Muscle layer of duodenum (tissue), 2 donors: ENCODE results near the gene SERPINA12.

Experiments
- H3K27ac ChIP-seq: one replicate; pipeline ENCODE4 v1.7.0; 2013; ENCODE audit warnings: mild to moderate bottlenecking, low read length
- H3K27me3 ChIP-seq: one replicate; pipeline ENCODE4 v1.7.0; 2013; ENCODE audit warnings: low read depth, mild to moderate bottlenecking, control low read depth, low read length
- H3K36me3 ChIP-seq, 2 donors: one replicate each; pipeline ENCODE4 v1.7.0; 2013; ENCODE audit warnings: low read length in 2 of 2, control low read depth in 1 of 2, mild to moderate bottlenecking in 1 of 2; ENCODE audit not compliant: insufficient read depth in 2 of 2, control insufficient read depth in 1 of 2
- H3K4me1 ChIP-seq, 2 donors: one replicate each; pipeline ENCODE4 v1.7.0; 2013; ENCODE audit warnings: low read length in 2 of 2, mild to moderate bottlenecking in 2 of 2, control low read depth in 1 of 2, moderate library complexity in 1 of 2; ENCODE audit not compliant: insufficient read depth in 2 of 2, control insufficient read depth in 1 of 2
- H3K4me3 ChIP-seq, 2 donors: one replicate each; pipeline ENCODE4 v1.7.0; 2013; ENCODE audit warnings: low read length in 2 of 2, low read depth in 1 of 2, mild to moderate bottlenecking in 1 of 2
- H3K9me3 ChIP-seq, 2 donors: one replicate each; pipeline ENCODE4 v1.7.0; 2013; ENCODE audit warnings: low read length in 2 of 2, control low read depth in 1 of 2, mild to moderate bottlenecking in 1 of 2; ENCODE audit not compliant: control insufficient read depth in 1 of 2
- donor health status: healthy.

Gene SERPINA12, protein sequence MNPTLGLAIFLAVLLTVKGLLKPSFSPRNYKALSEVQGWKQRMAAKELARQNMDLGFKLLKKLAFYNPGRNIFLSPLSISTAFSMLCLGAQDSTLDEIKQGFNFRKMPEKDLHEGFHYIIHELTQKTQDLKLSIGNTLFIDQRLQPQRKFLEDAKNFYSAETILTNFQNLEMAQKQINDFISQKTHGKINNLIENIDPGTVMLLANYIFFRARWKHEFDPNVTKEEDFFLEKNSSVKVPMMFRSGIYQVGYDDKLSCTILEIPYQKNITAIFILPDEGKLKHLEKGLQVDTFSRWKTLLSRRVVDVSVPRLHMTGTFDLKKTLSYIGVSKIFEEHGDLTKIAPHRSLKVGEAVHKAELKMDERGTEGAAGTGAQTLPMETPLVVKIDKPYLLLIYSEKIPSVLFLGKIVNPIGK

DNA sequence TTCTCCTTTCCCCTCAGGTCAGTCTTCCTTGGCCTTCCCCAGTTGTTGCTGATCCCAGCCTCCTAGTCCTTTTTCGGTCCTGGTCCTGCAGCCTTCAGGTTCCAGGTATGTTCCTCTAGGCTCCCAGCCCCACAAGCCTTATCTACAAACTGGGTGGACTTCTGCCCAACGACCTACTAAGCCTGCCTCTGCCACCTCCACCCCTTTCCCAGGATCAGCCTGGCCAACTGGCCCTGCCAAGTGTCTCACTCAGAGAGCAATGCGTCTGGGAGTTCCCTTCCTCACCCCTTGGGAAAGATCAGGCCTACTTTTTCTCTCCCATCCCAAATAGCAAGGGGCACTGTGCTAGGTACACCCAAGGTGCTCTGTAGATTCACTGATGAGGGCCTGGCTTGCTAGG, at the start of gene SERPINA12:
Gene SERPINA12, minus strand, starts transcription at position 114 of the 400 bp plus-strand sequence. CDS start 11,072 bp downstream, outside the sequence.
- Histone ChIP-seq H3K9me3 (no peaks in the 10 kb centered on the region), H3K4me1 (no peaks in the 10 kb centered on the region), H3K27ac (no peak within 1 kb of the TSS), H3K4me3 (no peak within 1 kb of the TSS), H3K36me3 (no peaks in the 10 kb centered on the region), H3K27me3 (no peaks in the 10 kb centered on the region)

DNA sequence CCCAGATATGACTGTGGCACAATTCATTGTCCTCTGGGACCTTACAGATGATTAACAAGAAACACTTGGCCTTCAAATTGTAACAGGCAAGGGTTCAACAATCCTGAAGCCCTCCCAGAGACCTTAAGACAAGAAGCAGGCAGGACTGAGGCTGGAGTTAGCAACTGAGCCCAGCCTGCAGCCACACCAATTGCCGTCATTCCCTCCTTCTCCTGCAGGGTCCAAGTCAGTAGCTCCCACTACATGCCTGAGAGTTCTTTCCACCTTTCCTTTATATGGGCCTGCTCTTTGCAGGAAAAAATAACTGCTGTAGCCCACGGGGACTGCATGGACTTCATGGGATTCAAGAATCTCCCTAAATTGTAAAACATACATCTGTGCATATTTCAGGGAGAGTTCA, 49.6 kb upstream of the SERPINA12 start:
- H3K27me3 ChIP-seq = no peaks in the 10 kb centered on the region
- H3K27ac ChIP-seq = no peak overlapping the region
- no peak overlapping the region for H3K4me3 ChIP-seq
- H3K36me3 ChIP-seq = no peaks in the 10 kb centered on the region
- H3K4me1 ChIP-seq = no peaks in the 10 kb centered on the region
- H3K9me3 ChIP-seq = peaks cover 5 to 8% of the 10 kb centered on the region in 2 donors

DNA sequence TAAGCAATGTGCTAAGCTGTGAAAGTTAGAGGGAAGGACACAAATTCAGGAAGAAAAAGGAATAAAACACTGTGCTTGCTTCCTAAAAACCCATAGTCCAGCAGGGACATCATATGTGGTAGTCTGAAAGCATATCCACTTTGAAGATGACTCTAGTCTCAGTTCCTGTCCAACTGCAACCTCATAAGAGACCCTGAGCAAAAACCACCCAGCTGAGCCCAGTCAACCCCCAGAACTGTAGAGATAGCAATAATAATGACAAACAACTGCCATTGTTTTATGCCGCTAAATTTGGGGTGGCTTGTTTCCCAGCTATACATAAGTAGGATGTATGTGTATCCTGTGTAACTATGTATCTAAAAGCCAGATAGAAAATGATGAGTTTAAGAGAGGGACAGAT, 48.1 kb upstream of the SERPINA12 start:
- Histone ChIP-seq H3K4me1 (no peaks in the 10 kb centered on the region), H3K27ac (no peak overlapping the region), H3K4me3 (no peak overlapping the region), H3K9me3 (peaks cover 5 to 8% of the 10 kb centered on the region in 2 donors), H3K36me3 (no peaks in the 10 kb centered on the region), H3K27me3 (no peaks in the 10 kb centered on the region)

DNA sequence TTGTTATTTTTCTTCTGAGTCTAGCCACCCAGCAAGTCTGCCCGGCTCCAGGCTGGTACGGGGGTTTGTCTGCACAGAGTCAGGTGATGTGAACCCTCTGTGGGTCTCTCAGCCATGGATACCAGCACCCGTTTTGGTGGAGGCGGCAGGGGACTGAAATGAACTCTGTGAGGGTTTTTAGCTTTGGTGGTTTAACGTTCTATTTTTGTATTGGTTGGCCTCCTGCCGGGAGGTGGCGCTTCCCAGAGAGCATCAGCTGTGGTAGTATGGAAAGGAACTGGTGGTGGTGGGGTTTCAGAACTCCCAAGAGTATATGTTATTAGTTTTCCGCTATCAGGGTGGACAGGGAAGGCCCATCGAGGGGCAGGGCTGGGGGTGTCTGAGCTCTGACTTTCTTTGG, 46.7 kb upstream of the SERPINA12 start:
- Histone ChIP-seq H3K9me3 (peaks cover 5 to 8% of the 10 kb centered on the region in 2 donors), H3K27me3 (no peaks in the 10 kb centered on the region), H3K36me3 (no peaks in the 10 kb centered on the region), H3K4me3 (no peak overlapping the region), H3K27ac (no peak overlapping the region), H3K4me1 (no peaks in the 10 kb centered on the region)

DNA sequence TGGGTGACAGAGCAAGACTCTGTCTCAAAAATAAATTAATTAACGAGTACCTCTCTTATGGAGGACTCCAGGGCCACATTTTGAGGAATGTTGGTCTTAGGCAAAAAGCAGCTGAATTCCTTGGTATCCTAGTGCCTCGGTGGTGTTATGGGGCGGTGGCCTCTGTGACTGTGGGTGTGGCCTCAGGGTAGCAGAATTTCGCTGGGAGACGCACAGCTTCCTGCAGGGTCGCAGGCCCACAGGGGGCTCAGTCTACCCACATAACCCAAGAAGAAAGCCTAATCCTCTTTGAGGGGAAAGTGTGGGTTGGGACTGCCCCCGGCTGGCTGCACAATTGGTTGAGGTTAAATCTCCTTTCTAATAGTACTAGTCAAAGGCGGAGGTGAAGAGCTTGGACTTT, 40.8 kb upstream of the SERPINA12 start:
- Histone ChIP-seq H3K27me3 (no peaks in the 10 kb centered on the region), H3K4me3 (no peak overlapping the region), H3K9me3 (peaks cover 5 to 10% of the 10 kb centered on the region in 2 donors), H3K27ac (no peak overlapping the region), H3K4me1 (no peaks in the 10 kb centered on the region), H3K36me3 (no peaks in the 10 kb centered on the region)

DNA sequence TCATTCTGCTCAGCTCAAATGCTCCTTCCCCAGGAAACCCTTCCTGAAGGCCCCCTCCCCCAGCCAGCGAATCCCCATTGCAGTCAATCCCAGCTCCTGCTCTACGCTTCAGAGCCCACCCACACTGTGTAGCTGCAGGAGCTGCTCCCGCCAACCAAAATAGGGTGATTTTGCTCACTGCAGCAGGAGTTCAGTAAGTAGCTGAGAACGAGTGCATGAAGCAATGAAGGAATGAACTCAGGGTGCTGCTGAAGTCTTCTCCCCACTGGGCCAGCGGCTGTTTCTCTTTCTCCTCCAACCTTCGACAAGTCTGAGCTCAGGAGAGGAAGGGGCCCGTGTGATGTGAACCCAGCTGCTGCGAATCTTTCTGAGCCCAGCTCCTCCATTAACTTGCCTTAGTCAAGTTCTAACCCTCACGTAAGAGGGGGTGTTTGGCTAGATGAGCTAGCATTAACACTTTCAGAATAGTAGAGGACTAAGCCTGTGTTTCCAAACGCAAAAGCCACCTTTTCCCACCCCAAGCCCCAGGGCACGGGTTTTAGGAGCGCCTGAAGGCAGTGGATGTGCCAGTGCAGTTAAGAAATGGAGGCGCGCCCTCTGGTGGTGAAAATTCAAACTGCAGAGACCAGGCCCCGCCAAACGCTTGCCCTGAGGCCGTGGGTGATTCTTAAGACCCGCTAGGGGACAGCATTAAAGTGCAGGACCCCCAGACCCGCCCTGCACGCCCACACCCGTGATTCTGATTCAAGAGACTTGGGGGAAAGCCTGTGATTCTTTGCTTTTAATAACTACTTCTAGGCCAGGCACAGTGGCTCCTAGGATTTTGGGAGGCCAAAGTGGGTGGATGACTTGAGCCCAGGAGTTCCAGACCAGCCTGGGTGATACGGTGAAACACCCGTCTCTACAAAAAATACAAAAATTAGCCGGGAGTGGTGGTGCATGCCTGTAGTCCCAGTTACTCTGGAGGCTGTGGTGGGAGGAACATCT, 40.0 kb upstream of the SERPINA12 start:
- no peak overlapping the region for H3K27ac ChIP-seq
- no peaks in the 10 kb centered on the region for H3K4me1 ChIP-seq
- H3K4me3 ChIP-seq = no peak overlapping the region
- no peaks in the 10 kb centered on the region for H3K36me3 ChIP-seq
- peaks cover under 1 to 9% of the 10 kb centered on the region in 2 donors for H3K9me3 ChIP-seq
- H3K27me3 ChIP-seq = no peaks in the 10 kb centered on the region

DNA sequence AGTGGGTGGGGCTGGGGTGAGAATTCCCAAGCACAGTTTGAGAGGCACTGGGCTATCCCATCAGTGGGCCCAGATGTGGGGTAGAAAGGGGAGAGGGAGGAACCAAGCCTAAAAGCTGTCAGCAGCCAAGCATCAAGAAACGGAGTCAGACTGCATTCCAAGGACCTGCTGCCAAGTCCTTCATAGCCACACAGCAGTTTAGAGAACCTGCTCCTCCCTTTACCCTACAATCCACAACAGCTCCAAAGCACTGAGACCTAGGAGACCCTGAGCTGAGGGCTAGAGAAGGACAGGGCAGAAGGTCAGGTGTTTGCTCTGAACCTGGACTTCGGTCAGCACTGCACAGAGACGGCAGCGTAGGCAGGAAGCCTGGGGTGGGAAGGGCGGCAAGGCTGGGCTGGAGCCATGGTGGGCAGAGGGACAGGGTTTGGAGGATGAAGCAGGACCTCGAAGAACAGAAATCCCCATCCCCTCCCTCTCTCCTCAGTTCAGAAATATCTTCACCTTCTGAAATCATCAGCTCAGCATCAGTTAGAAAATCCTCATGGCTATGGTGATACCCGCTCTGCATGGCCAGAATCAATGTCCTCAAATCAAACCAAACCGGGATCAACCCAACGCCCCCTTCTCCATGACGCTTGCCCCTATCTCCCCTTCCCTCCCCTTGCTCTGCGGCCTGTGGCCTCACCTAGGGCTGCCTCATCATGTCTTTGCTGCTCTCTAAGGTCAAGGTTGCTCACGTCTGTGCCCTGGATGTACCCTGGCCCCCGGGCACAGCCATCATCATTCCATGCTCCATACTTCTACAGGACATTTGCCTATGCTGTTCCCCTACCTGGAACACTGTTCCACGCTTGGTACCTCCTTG, 39.1 kb upstream of the SERPINA12 start:
- H3K36me3 ChIP-seq = no peaks in the 10 kb centered on the region
- H3K4me1 ChIP-seq = no peaks in the 10 kb centered on the region
- no peaks in the 10 kb centered on the region for H3K27me3 ChIP-seq
- peaks cover 0 to 9% of the 10 kb centered on the region in 2 donors for H3K9me3 ChIP-seq
- no peak overlapping the region for H3K27ac ChIP-seq
- no peak overlapping the region for H3K4me3 ChIP-seq

DNA sequence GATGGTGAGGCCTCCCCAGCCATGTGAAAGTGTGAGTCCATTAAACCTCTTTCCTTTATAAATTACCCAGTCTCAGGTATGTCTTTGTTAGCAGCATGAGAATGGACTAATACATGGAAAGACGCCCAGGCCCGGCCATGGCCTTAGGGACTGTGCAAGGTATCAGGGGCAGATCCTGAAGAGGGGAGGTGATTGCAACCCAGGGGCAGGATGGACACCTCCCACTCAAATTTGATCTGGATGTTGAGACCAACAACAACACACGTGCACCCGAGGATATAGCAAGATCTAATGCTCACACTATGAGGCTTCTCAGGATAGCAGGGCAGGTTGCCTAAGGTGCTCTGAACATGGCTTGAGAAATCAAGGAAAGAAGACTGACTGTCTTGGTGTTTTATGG, 38.5 kb upstream of the SERPINA12 start:
- Histone ChIP-seq H3K4me1 (no peaks in the 10 kb centered on the region), H3K9me3 (peaks cover 0 to 9% of the 10 kb centered on the region in 2 donors), H3K27me3 (no peaks in the 10 kb centered on the region)

DNA sequence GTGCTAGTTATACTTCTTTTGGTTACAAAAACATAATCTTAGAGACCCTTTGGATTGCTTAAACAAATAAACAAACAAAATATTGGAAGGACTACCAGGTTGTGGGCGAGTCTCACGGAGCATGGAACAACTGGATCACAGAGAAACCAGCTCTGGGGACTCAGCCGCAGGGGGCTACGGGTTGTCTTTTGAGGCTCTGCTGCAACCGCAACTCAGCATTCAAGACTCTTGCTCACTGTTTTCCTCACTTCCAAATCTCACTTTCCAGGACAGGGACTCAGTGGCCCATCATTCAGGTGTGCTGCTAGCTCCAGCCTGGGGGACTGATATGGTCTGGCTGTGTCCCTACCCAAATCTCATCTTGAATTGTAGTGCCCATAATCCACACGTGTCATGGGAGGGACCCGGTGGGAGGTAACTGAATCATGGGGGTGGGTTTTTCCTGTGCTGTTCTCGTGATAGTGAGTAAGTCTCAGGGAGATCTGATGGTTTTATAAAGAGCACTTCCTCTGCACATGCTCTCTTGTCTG, 37.9 kb upstream of the SERPINA12 start:
- H3K9me3 ChIP-seq = peaks cover 0 to 9% of the 10 kb centered on the region in 2 donors
- H3K36me3 ChIP-seq = no peaks in the 10 kb centered on the region
- no peak overlapping the region for H3K4me3 ChIP-seq
- no peak overlapping the region for H3K27ac ChIP-seq
- no peaks in the 10 kb centered on the region for H3K27me3 ChIP-seq
- no peaks in the 10 kb centered on the region for H3K4me1 ChIP-seq

More for the DNA sequence above, 38.5 kb upstream of the SERPINA12 start:
- Histone ChIP-seq H3K4me3 (no peak overlapping the region), H3K36me3 (no peaks in the 10 kb centered on the region), H3K27ac (no peak overlapping the region)

DNA sequence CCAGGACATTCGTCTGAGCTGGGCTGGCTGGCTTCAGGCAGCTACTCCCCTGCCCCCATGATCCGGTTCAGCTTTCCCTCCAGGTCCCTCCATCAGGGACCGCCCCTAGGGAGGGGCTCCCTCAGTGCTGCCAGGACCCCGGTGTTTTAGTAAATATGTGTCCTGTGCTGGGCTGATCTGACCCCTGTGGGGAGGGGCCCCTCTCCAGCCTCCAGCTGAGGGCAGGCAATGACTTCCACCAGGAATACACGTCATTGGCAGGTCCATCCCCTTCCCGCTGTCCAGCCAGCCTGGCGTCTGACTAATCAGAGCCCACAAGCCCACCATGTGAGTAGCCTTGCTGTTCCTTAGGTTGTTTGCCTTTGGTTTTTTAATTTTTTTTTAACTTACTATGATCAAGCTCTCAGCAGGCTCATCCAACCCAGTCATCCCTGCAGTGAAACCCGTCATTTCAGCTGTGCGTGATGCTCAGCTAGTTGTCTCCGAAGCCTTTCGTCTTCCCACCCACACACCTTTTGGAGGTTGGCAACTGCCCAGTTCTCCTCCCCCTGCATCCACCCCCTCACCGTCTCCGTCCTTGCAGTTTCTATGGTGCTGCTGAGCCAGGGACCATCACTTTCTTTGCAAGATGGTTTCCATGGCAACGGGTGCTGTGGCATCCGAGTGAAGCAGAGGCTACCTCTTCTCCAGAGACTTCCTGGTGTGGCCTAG, 36.0 kb upstream of the SERPINA12 start:
- Histone ChIP-seq H3K27me3 (no peaks in the 10 kb centered on the region), H3K4me1 (no peaks in the 10 kb centered on the region), H3K27ac (no peak overlapping the region)

More for the DNA sequence above, 36.0 kb upstream of the SERPINA12 start:
- H3K9me3 ChIP-seq = peaks cover 0 to 9% of the 10 kb centered on the region in 2 donors
- no peak overlapping the region for H3K4me3 ChIP-seq
- H3K36me3 ChIP-seq = no peaks in the 10 kb centered on the region
